GM23338 (cell line): ENCODE results near the gene CACNA1D. TPM values are rescaled to one million over a fixed set of nuclear protein-coding genes. Genes with fewer than 3 reads are reported as not detected.

Source experiments
- ATAC-seq: fragments of 200-7000 bp; cut with Tn5 transposase; 3 replicates; pipeline ENCODE4 v1.9.1; 2020
- DNase-seq: peaks from one replicate; pipeline ENCODE4 v3.0.0-alpha.2; 2015; ENCODE audit warnings: low spot score
- H2AFZ ChIP-seq: fragments of 200-600 bp; sonication (generic); 2 replicates; pipeline ENCODE4 v1.8.0; 2016; ENCODE audit warnings: antibody characterized with exemption, mild to moderate bottlenecking, moderate library complexity
- H3F3A ChIP-seq: fragments of 200-600 bp; sonication (generic); replicated peaks from 2 replicates; pipeline ENCODE4 v1.8.0; 2017; ENCODE audit warnings: antibody characterized with exemption, mixed run types, low read depth
- H3K27ac ChIP-seq: fragments of 200-600 bp; sonication (generic); 2 replicates; pipeline ENCODE4 v1.6.1; 2016; ENCODE audit warnings: low read depth
- H3K27me3 ChIP-seq: fragments of 200-600 bp; sonication (generic); 2 replicates; pipeline ENCODE4 v1.8.0; 2016; ENCODE audit warnings: mild to moderate bottlenecking, mixed run types, moderate library complexity; ENCODE audit not compliant: insufficient read depth
- H3K36me3 ChIP-seq: fragments of 200-600 bp; sonication (generic); 2 replicates; pipeline ENCODE4 v1.8.0; 2016; ENCODE audit warnings: mild to moderate bottlenecking; ENCODE audit not compliant: insufficient read depth
- H3K4me1 ChIP-seq: fragments of 200-600 bp; sonication (generic); 2 replicates; pipeline ENCODE4 v1.8.0; 2016; ENCODE audit warnings: mild to moderate bottlenecking, moderate library complexity; ENCODE audit not compliant: insufficient read depth
- H3K4me2 ChIP-seq: fragments of 200-600 bp; sonication (generic); 2 replicates; pipeline ENCODE4 v1.7.1; 2017; ENCODE audit warnings: mixed run types
- H3K4me3 ChIP-seq: fragments of 200-600 bp; sonication (generic); 2 replicates; pipeline ENCODE4 v1.6.1; 2016; ENCODE audit warnings: mixed run types
- H3K79me2 ChIP-seq: fragments of 200-600 bp; sonication (generic); replicated peaks from 2 replicates; pipeline ENCODE4 v1.8.0; 2017; ENCODE audit warnings: mild to moderate bottlenecking; ENCODE audit not compliant: insufficient read depth
- H3K9me2 ChIP-seq: fragments of 200-600 bp; sonication (generic); 2 replicates; pipeline ENCODE4 v1.8.0; 2017; ENCODE audit not compliant: insufficient read depth
- H4K20me1 ChIP-seq: fragments of 200-600 bp; sonication (generic); replicated peaks from 2 replicates; pipeline ENCODE4 v1.8.0; 2017; ENCODE audit warnings: mild to moderate bottlenecking; ENCODE audit not compliant: insufficient read depth
- H3K27ac Mint-ChIP-seq: 2 replicates; pipeline ENCODE4 v1.8.0; 2020; ENCODE audit warnings: inconsistent platforms, mild to moderate bottlenecking, moderate library complexity, mixed read lengths
- H3K27me3 Mint-ChIP-seq: 3 replicates; pipeline ENCODE4 v1.8.0; 2022; ENCODE audit warnings: low read depth, mild to moderate bottlenecking, moderate library complexity, mixed read lengths, inconsistent platforms; ENCODE audit not compliant: insufficient read depth, poor library complexity
- H3K36me3 Mint-ChIP-seq: 3 replicates; pipeline ENCODE4 v1.8.0; 2021; ENCODE audit warnings: low read depth, mild to moderate bottlenecking, inconsistent platforms, moderate library complexity, mixed read lengths
- H3K4me1 Mint-ChIP-seq: 3 replicates; pipeline ENCODE4 v1.8.0; 2020; ENCODE audit warnings: mild to moderate bottlenecking, inconsistent platforms, mixed read lengths
- H3K4me3 Mint-ChIP-seq: 3 replicates; pipeline ENCODE4 v1.8.0; 2021; ENCODE audit warnings: moderate library complexity, mild to moderate bottlenecking, inconsistent platforms, mixed read lengths
- H3K9me3 Mint-ChIP-seq: 3 replicates; pipeline ENCODE4 v1.8.0; 2020; ENCODE audit warnings: moderate library complexity, mild to moderate bottlenecking, inconsistent platforms, mixed read lengths
- CREB1 ChIP-seq: fragments of 250-450 bp; sonication (Bioruptor Pico); IDR thresholded peaks from 2 replicates; pipeline ENCODE4 v1.5.0; 2020; ENCODE audit warnings: low read depth, mild to moderate bottlenecking, moderate library complexity
- CTCF ChIP-seq, 2 experiments: fragments of 200-600 bp in 1 of 2; sonication (generic) in 1 of 2; conservative IDR thresholded peaks; 2 replicates each; pipeline versions ENCODE4 v1.5.1 to v1.6.1; 2016 to 2017; ENCODE audit warnings: antibody characterized with exemption in 2 of 2, low read depth in 2 of 2, mild to moderate bottlenecking in 2 of 2, moderate library complexity in 1 of 2
- EZH2 ChIP-seq: fragments of 200-600 bp; sonication (generic); IDR thresholded peaks from one replicate; pipeline ENCODE4 v1.8.0; 2017; ENCODE audit warnings: antibody characterized with exemption, mild to moderate bottlenecking, low read depth; ENCODE audit not compliant: unreplicated experiment
- EZH2phosphoT487 ChIP-seq: fragments of 200-600 bp; sonication (generic); IDR thresholded peaks from one replicate; pipeline ENCODE4 v1.8.1; 2018; ENCODE audit warnings: antibody characterized with exemption; ENCODE audit not compliant: unreplicated experiment
- JUNB ChIP-seq: IDR thresholded peaks from one replicate; pipeline ENCODE4 v1.6.1; 2016; ENCODE audit warnings: antibody characterized with exemption; ENCODE audit not compliant: unreplicated experiment
- REST ChIP-seq: IDR thresholded peaks from one replicate; pipeline ENCODE4 v1.6.1; 2018; ENCODE audit warnings: antibody characterized with exemption; ENCODE audit not compliant: unreplicated experiment
- STAT1 ChIP-seq: IDR thresholded peaks from one replicate; pipeline ENCODE4 v1.6.1; 2016; ENCODE audit warnings: antibody characterized with exemption; ENCODE audit not compliant: unreplicated experiment
- ZNF114 ChIP-seq: fragments of 250-450 bp; sonication (Bioruptor Pico); IDR thresholded peaks from 2 replicates; pipeline ENCODE4 v1.5.0; 2020; ENCODE audit warnings: mild to moderate bottlenecking, moderate library complexity
- ZNF331 ChIP-seq: fragments of 250-450 bp; sonication (Bioruptor Pico); IDR thresholded peaks from 2 replicates; pipeline ENCODE4 v1.5.0; 2020; ENCODE audit warnings: low read depth, mild to moderate bottlenecking, moderate library complexity
- ZNF462 ChIP-seq: fragments of 250-450 bp; sonication (Bioruptor Pico); IDR thresholded peaks from 2 replicates; pipeline ENCODE4 v1.5.0; 2020; ENCODE audit warnings: mild to moderate bottlenecking, moderate library complexity
- polyA plus RNA-seq: library from polyadenylated mRNA; unstranded; fragments of >200 nt; fragmentation: Nextera tagmentation; extraction: Ambion mirVana; gene quantifications from 2 replicates; pipeline ENCODE4 v1.2.1, GENCODE V29; 2016
- total RNA-seq: library from RNA; depleted of rRNA; stranded (reverse); fragments of >200 nt; shearing (Covaris generic); gene quantifications from 2 replicates; pipeline ENCODE4 v1.2.3, GENCODE V29; 2014

The CACNA1D gene
- total and polyA plus RNA-seq, 2 experiments from 2014 or later = 1.7 to 1.8 TPM

- Histone ChIP-seq H3F3A (no peaks in the 10 kb centered on the region), H3K9me2 (no peaks in the 10 kb centered on the region), H4K20me1 (no peaks in the 10 kb centered on the region), H3K79me2 (no peaks in the 10 kb centered on the region), H3K4me3 (no peak overlapping the region), H3K36me3 (no peaks in the 10 kb centered on the region), H3K4me1 (no peaks in the 10 kb centered on the region), H3K27ac (no peak overlapping the region), H3K4me2 (no peak overlapping the region), H2AFZ (no peak overlapping the region), H3K27me3 (no peaks in the 10 kb centered on the region)
- peaks cover 1% of the 10 kb centered on the region for H3K27me3 Mint-ChIP-seq
- no peak for DNase-seq
- H3K4me1 Mint-ChIP-seq = no peaks in the 10 kb centered on the region; the same call in 2 of the 3 replicates
- TF ChIP-seq REST = no peak
- no peak for TF ChIP-seq EZH2phosphoT487
- TF ChIP-seq CTCF (conservative IDR thresholded peaks at IDR 0.05; ENCODE audit: low read depth in 2 of 2) = no peak
- no peak for TF ChIP-seq ZNF114 (CRISPR knock-in tag)
- no peak for TF ChIP-seq JUNB
- TF ChIP-seq EZH2 = no peak
- no peak for ATAC-seq
- no peaks in the 10 kb centered on the region for H3K9me3 Mint-ChIP-seq
- H3K36me3 Mint-ChIP-seq = no peaks in the 10 kb centered on the region
- H3K4me3 Mint-ChIP-seq = no peak overlapping the region
- no peak overlapping the region for H3K27ac Mint-ChIP-seq
These were observed 234.2 kb downstream of the CACNA1D start for GRCh38 chr3:53728606-53729005.

- Histone ChIP-seq H3K4me3 (no peak overlapping the region), H3K27ac (no peak overlapping the region), H3K27me3 (no peaks in the 10 kb centered on the region), H3K4me2 (no peak overlapping the region), H3K36me3 (no peaks in the 10 kb centered on the region), H2AFZ (no peak overlapping the region), H3F3A (no peaks in the 10 kb centered on the region), H4K20me1 (no peaks in the 10 kb centered on the region), H3K4me1 (no peaks in the 10 kb centered on the region), H3K9me2 (no peaks in the 10 kb centered on the region), H3K79me2 (no peaks in the 10 kb centered on the region)
- H3K27me3 Mint-ChIP-seq = peaks cover 1% of the 10 kb centered on the region
- no peaks in the 10 kb centered on the region; the same call in 2 of the 3 replicates for H3K4me1 Mint-ChIP-seq
- no peak overlapping the region for H3K4me3 Mint-ChIP-seq
- no peaks in the 10 kb centered on the region for H3K9me3 Mint-ChIP-seq
- DNase-seq (no peak), ATAC-seq (no peak)
- H3K27ac Mint-ChIP-seq = no peak overlapping the region
- H3K36me3 Mint-ChIP-seq = no peaks in the 10 kb centered on the region
- TF ChIP-seq CREB1 (CRISPR knock-in tag) (no peak), EZH2phosphoT487 (no peak), JUNB (no peak), STAT1 (no peak), ZNF114 (CRISPR knock-in tag) (no peak), ZNF331 (no peak), ZNF462 (CRISPR knock-in tag) (no peak)
These were observed 234.7 kb downstream of the CACNA1D start for GRCh38 chr3:53729159-53729558.
